Measurements from ENCODE around the gene CYFIP1. TPM values are rescaled to one million over a fixed set of nuclear protein-coding genes. Genes with fewer than 3 reads are reported as not detected.

CYFIP1 gene
- total and polyA plus RNA-seq, 2 donors (not counting 1 experiment from before 2014, with no cell fraction given): 59.4 to 102 TPM

DNA sequence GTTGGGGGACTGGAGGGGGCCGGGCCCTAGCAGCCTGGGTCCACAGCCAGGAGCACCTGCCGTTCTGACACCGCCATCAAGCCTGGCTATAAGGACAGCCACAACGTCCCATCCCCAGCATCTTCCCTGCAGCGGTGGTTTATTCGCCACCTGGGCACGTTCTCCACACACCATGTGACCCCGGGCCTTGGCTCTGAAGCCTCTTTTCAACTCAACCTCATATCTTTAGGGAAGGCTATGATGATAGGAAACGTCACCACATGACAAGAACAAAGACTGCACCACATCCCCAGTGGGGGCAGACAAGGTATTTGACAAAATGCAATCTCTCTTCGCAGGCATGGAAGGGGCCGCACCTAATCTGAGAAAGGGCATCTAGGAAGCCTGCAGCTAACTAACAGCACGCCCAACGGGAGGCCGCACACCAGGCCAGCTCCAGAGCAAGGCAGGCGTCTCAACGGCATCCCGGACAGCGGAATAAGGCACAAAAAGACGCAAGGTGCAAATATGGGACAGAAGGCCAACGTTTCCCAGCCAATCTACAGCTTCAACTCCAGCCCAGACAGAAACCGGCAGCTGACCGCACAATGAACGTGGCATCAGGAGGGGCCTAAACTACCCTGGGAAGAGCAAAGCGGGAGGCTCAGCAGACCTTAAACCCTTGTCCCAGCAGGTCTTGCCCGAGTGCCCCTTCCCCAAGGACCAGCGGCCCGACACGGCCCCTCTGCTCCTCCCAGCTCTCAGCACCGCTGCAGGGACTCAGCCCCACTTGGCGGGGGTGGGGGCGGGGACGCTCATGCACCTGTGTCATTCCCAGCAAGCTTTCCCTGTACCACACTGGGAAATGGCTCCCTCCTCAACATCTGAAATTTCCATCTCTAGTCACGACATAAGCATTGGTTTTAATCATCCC lies 99.8 kb downstream of the CYFIP1 start:
- Histone ChIP-seq H3K9ac (ENCODE audit: insufficient read depth, low read length) (no peak overlapping the region), H3K4me3 (replicated peaks in 1 of 4; ENCODE audit: control extremely low read depth in 1 of 4, insufficient read depth in 1 of 4, low read depth in 3 of 4, low read length in 4 of 4) (no peak overlapping the region), H3K27me3 (ENCODE audit: control insufficient read depth, insufficient read depth, low read length) (no peaks in the 10 kb centered on the region), H3K27ac (ENCODE audit: insufficient read depth, low read length) (no peak overlapping the region), H2AFZ (ENCODE audit: low read length) (no peak overlapping the region), H3K9me3 (ENCODE audit: control insufficient read depth, insufficient read depth, low read depth, low read length) (no peaks in the 10 kb centered on the region), H3K4me1 (ENCODE audit: control insufficient read depth, extremely low read depth, insufficient read depth, low read length) (no peaks in the 10 kb centered on the region), H3K36me3 (ENCODE audit: control insufficient read depth, insufficient read depth, low read length) (peaks cover 15% of the 10 kb centered on the region), H3K4me2 (ENCODE audit: extremely low read depth, insufficient read depth, low read length) (no peak overlapping the region), H3K79me2 (ENCODE audit: control insufficient read depth, insufficient read depth, low read length) (no peaks in the 10 kb centered on the region), H4K20me1 (ENCODE audit: control insufficient read depth, extremely low read depth, insufficient read depth, low read length) (no peaks in the 10 kb centered on the region)
- DNase-seq (ENCODE audit: low read depth in 2 of 2): no peak
- no peak for TF ChIP-seq CTCF (conservative IDR thresholded peaks at IDR 0.05 in 1 of 2, IDR thresholded peaks at IDR 0.05 in 1 of 2; ENCODE audit: low read depth in 1 of 2, low read length in 2 of 2)
- no peak for TF ChIP-seq EZH2 (IDR thresholded peaks at IDR 0.05; ENCODE audit: low read length, missing control alignments)

GRCh38 chr15:22878103-22878502 lies 102.1 kb downstream of the CYFIP1 start:
- H4K20me1 ChIP-seq (ENCODE audit: control insufficient read depth, extremely low read depth, insufficient read depth, low read length): no peaks in the 10 kb centered on the region
- H3K4me1 ChIP-seq (ENCODE audit: control insufficient read depth, extremely low read depth, insufficient read depth, low read length): no peaks in the 10 kb centered on the region
- TF ChIP-seq CTCF (conservative IDR thresholded peaks at IDR 0.05 in 1 of 2, IDR thresholded peaks at IDR 0.05 in 1 of 2; ENCODE audit: low read depth in 1 of 2, low read length in 2 of 2) (no peak), EZH2 (IDR thresholded peaks at IDR 0.05; ENCODE audit: low read length, missing control alignments) (no peak)
- H3K9me3 ChIP-seq (ENCODE audit: control insufficient read depth, insufficient read depth, low read depth, low read length): no peaks in the 10 kb centered on the region
- H3K27ac ChIP-seq (ENCODE audit: insufficient read depth, low read length): no peak overlapping the region
- H3K4me3 ChIP-seq (replicated peaks in 1 of 4; ENCODE audit: control extremely low read depth in 1 of 4, insufficient read depth in 1 of 4, low read depth in 3 of 4, low read length in 4 of 4): no peak overlapping the region
- no peaks in the 10 kb centered on the region for H3K27me3 ChIP-seq (ENCODE audit: control insufficient read depth, insufficient read depth, low read length)
- no peak overlapping the region for H3K4me2 ChIP-seq (ENCODE audit: extremely low read depth, insufficient read depth, low read length)
- no peak overlapping the region for H3K9ac ChIP-seq (ENCODE audit: insufficient read depth, low read length)
- DNase-seq (ENCODE audit: low read depth in 2 of 2): no peak
- H2AFZ ChIP-seq (ENCODE audit: low read length): no peak overlapping the region
- no peaks in the 10 kb centered on the region for H3K79me2 ChIP-seq (ENCODE audit: control insufficient read depth, insufficient read depth, low read length)
- H3K36me3 ChIP-seq (ENCODE audit: control insufficient read depth, insufficient read depth, low read length): peaks cover 17% of the 10 kb centered on the region

- no peak for DNase-seq (ENCODE audit: low read depth in 2 of 2)
- no peaks in the 10 kb centered on the region for H3K4me1 ChIP-seq (ENCODE audit: control insufficient read depth, extremely low read depth, insufficient read depth, low read length)
- H2AFZ ChIP-seq (ENCODE audit: low read length): no peak overlapping the region
- H3K79me2 ChIP-seq (ENCODE audit: control insufficient read depth, insufficient read depth, low read length): no peaks in the 10 kb centered on the region
- no peak for TF ChIP-seq CTCF (conservative IDR thresholded peaks at IDR 0.05 in 1 of 2, IDR thresholded peaks at IDR 0.05 in 1 of 2; ENCODE audit: low read depth in 1 of 2, low read length in 2 of 2)
- no peak for TF ChIP-seq EZH2 (IDR thresholded peaks at IDR 0.05; ENCODE audit: low read length, missing control alignments)
- no peak overlapping the region for H3K4me3 ChIP-seq (replicated peaks in 1 of 4; ENCODE audit: control extremely low read depth in 1 of 4, insufficient read depth in 1 of 4, low read depth in 3 of 4, low read length in 4 of 4)
- H3K9ac ChIP-seq (ENCODE audit: insufficient read depth, low read length): no peak overlapping the region
- no peaks in the 10 kb centered on the region for H3K9me3 ChIP-seq (ENCODE audit: control insufficient read depth, insufficient read depth, low read depth, low read length)
- peaks cover 21% of the 10 kb centered on the region for H3K36me3 ChIP-seq (ENCODE audit: control insufficient read depth, insufficient read depth, low read length)
- no peaks in the 10 kb centered on the region for H4K20me1 ChIP-seq (ENCODE audit: control insufficient read depth, extremely low read depth, insufficient read depth, low read length)
- no peak overlapping the region for H3K4me2 ChIP-seq (ENCODE audit: extremely low read depth, insufficient read depth, low read length)
- no peaks in the 10 kb centered on the region for H3K27me3 ChIP-seq (ENCODE audit: control insufficient read depth, insufficient read depth, low read length)
- H3K27ac ChIP-seq (ENCODE audit: insufficient read depth, low read length): no peak overlapping the region
These were observed 102.6 kb downstream of the CYFIP1 start for GRCh38 chr15:22877607-22878006.
